NT2/D1 (cell line): Measurements from ENCODE around the gene CNN2.

ENCODE experiments used
- SUZ12 ChIP-seq: IDR thresholded peaks from 2 replicates; pipeline ENCODE4 v1.6.1; 2011; ENCODE audit not compliant: insufficient read length, insufficient read depth; ENCODE audit errors: extremely low read depth
- YY1 ChIP-seq: IDR thresholded peaks from 2 replicates; pipeline ENCODE4 v1.6.1; 2011; ENCODE audit not compliant: insufficient read length, insufficient read depth
- ZNF274 ChIP-seq: IDR thresholded peaks from 2 replicates; pipeline ENCODE4 v1.6.1; 2011; ENCODE audit warnings: mild to moderate bottlenecking, low read depth, low read length

DNA sequence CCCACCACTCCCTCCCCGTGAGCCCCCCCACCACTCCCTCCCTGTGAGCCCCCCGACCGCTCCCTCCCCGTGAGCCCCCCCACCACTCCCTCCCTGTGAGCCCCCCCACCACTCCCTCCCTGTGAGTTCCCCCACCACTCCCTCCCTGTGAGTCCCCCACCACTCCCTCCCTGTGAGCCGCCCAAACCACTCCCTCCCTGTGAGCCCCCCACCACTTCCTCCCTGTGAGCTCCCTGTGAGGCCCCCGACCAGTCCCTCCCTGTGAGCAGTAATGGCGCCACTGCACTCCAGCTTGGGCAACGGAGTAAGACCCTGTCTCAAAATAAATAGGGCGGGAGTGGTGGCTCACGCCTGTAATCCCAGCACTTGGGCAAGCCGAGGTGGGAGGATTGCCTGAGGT, 23.4 kb downstream of the CNN2 start:
- TF ChIP-seq ZNF274 = no peak
- no peak for TF ChIP-seq SUZ12
- TF ChIP-seq YY1 = no peak
